Smooth muscle cell (in vitro differentiated cells): Measurements from ENCODE around the gene LUZP2. TPM values are rescaled to one million over a fixed set of nuclear protein-coding genes. Genes with fewer than 3 reads are reported as not detected.

Source experiments
- DNase-seq: peaks from one replicate; lab custom pipeline; 2025; ENCODE audit not compliant: unreplicated experiment; lab: John Stamatoyannopoulos, UW
- H2AFZ ChIP-seq: fragments of 200-600 bp; sonication (generic); 2 replicates; pipeline ENCODE4 v1.6.0; 2016; ENCODE audit warnings: antibody characterized with exemption, low read depth, mild to moderate bottlenecking
- H3F3A ChIP-seq: fragments of 200-600 bp; sonication (generic); 2 replicates; pipeline ENCODE4 v1.6.0; 2017; ENCODE audit warnings: antibody characterized with exemption, low read depth
- H3K27ac ChIP-seq: fragments of 200-600 bp; sonication (generic); 2 replicates; pipeline ENCODE4 v1.5.1; 2016; ENCODE audit warnings: low read depth, mild to moderate bottlenecking
- H3K27me3 ChIP-seq: fragments of 200-600 bp; sonication (generic); 2 replicates; pipeline ENCODE4 v1.6.1; 2016; ENCODE audit warnings: low read depth, mild to moderate bottlenecking
- H3K36me3 ChIP-seq: fragments of 200-600 bp; sonication (generic); 2 replicates; pipeline ENCODE4 v1.5.1; 2016; ENCODE audit warnings: low read depth
- H3K4me1 ChIP-seq: fragments of 200-600 bp; sonication (generic); 2 replicates; pipeline ENCODE4 v1.5.1; 2016; ENCODE audit warnings: low read depth
- H3K4me2 ChIP-seq: fragments of 200-600 bp; sonication (generic); 2 replicates; pipeline ENCODE4 v1.6.0; 2016; ENCODE audit warnings: mild to moderate bottlenecking
- H3K4me3 ChIP-seq: fragments of 200-600 bp; sonication (generic); 2 replicates; pipeline ENCODE4 v1.5.1; 2016; ENCODE audit warnings: mild to moderate bottlenecking
- H3K79me2 ChIP-seq: fragments of 200-600 bp; sonication (generic); 2 replicates; pipeline ENCODE4 v1.6.0; 2016; ENCODE audit warnings: low read depth, mild to moderate bottlenecking
- H3K9ac ChIP-seq: fragments of 200-600 bp; sonication (generic); 2 replicates; pipeline ENCODE4 v1.6.0; 2016; ENCODE audit warnings: low read depth
- H3K9me3 ChIP-seq: fragments of 200-600 bp; sonication (generic); replicated peaks from 2 replicates; pipeline ENCODE4 v1.5.1; 2016; ENCODE audit warnings: low read depth
- H4K20me1 ChIP-seq: fragments of 200-600 bp; sonication (generic); 2 replicates; pipeline ENCODE4 v1.6.0; 2016; ENCODE audit warnings: low read depth
- WGBS: methylation state at CpG from one replicate; pipeline ENCODE4 v1.1.7; 2016; ENCODE audit warnings: low lambda C conversion rate; 5-methylcytosine and 5-hydroxymethylcytosine counted together
- polyA plus RNA-seq: library from polyadenylated mRNA; unstranded; fragments of >200 nt; fragmentation: Nextera tagmentation; extraction: Ambion mirVana; gene quantifications from 2 replicates; pipeline ENCODE4 v1.2.1, GENCODE V29; 2016
- total RNA-seq: library from RNA; depleted of rRNA; stranded (reverse); fragments of >200 nt; gene quantifications from 2 replicates; pipeline ENCODE4 v1.2.3, GENCODE V29; 2014
- TF ChIP-seq, protein P1 (sequence below): fragments of 200-600 bp; sonication (generic); IDR thresholded peaks from 2 replicates; pipeline ENCODE4 v1.5.1; 2017; ENCODE audit warnings: borderline replicate concordance, mild to moderate bottlenecking, antibody characterized with exemption; ENCODE audit not compliant: insufficient read depth, poor library complexity, severe bottlenecking

Gene LUZP2
- total and polyA plus RNA-seq, 2 experiments from 2014 or later: 1.1 to 1.3 TPM

DNA sequence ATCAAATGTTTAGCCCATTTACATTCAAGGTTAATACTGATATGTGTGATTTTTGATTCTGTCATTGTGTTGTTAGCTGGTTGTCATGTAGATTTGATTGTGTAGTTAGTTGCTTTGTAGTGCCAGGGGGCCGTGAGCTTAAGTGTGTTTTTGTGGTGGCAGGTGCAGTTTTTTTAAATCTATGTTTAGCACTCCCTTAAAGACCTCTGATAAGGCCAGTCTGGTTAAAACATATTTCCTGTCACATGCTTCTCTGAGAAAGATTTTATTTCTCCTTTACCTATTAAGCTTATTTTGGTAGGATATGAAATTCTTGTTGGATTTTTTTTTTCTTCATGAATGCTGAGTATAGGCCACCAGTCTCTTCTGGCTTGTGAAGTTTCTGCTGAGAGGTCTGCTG is 540.6 kb downstream of the LUZP2 start:
- WGBS: 64% methylated on average over 1 of the region's 1 CpG
- Histone ChIP-seq H3K9ac (no peak overlapping the region), H3F3A (no peaks in the 10 kb centered on the region), H3K4me3 (no peak overlapping the region), H3K79me2 (no peaks in the 10 kb centered on the region), H3K27ac (no peak overlapping the region), H4K20me1 (no peaks in the 10 kb centered on the region), H3K4me2 (no peak overlapping the region), H3K4me1 (no peaks in the 10 kb centered on the region), H3K27me3 (no peaks in the 10 kb centered on the region), H2AFZ (no peak overlapping the region), H3K9me3 (no peaks in the 10 kb centered on the region), H3K36me3 (no peaks in the 10 kb centered on the region)
- TF ChIP-seq, protein P1, sequence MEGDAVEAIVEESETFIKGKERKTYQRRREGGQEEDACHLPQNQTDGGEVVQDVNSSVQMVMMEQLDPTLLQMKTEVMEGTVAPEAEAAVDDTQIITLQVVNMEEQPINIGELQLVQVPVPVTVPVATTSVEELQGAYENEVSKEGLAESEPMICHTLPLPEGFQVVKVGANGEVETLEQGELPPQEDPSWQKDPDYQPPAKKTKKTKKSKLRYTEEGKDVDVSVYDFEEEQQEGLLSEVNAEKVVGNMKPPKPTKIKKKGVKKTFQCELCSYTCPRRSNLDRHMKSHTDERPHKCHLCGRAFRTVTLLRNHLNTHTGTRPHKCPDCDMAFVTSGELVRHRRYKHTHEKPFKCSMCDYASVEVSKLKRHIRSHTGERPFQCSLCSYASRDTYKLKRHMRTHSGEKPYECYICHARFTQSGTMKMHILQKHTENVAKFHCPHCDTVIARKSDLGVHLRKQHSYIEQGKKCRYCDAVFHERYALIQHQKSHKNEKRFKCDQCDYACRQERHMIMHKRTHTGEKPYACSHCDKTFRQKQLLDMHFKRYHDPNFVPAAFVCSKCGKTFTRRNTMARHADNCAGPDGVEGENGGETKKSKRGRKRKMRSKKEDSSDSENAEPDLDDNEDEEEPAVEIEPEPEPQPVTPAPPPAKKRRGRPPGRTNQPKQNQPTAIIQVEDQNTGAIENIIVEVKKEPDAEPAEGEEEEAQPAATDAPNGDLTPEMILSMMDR: no peak
- no peak for DNase-seq

DNA sequence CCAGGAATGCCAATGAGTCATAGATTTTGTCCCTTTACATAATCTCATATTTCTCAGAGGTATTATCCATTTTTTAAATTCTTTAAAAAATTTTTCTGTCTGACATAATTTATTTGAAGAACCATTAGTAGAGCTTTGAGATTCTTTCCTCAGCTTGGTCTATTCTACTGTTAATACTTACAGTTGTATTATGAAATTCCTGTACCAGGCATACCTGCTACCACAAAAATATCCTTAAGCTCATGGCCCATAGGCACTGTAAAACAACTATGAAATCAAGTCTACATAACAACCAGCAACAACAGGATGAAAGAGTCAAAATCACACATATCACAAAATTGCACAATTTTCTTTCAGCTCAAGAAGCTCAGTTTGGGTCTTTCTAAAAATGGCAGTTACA is 541.3 kb downstream of the LUZP2 start:
- no peaks in the 10 kb centered on the region for H3K79me2 ChIP-seq
- TF ChIP-seq, protein P1: no peak
- H3K4me3 ChIP-seq: no peak overlapping the region
- H3K27me3 ChIP-seq: no peaks in the 10 kb centered on the region
- no peaks in the 10 kb centered on the region for H3F3A ChIP-seq
- H3K27ac ChIP-seq: no peak overlapping the region
- no peaks in the 10 kb centered on the region for H3K36me3 ChIP-seq
- H3K9me3 ChIP-seq: no peaks in the 10 kb centered on the region
- no peaks in the 10 kb centered on the region for H3K4me1 ChIP-seq
- DNase-seq: no peak
- no peak overlapping the region for H3K4me2 ChIP-seq
- H3K9ac ChIP-seq: no peak overlapping the region
- no peaks in the 10 kb centered on the region for H4K20me1 ChIP-seq
- H2AFZ ChIP-seq: no peak overlapping the region

DNA sequence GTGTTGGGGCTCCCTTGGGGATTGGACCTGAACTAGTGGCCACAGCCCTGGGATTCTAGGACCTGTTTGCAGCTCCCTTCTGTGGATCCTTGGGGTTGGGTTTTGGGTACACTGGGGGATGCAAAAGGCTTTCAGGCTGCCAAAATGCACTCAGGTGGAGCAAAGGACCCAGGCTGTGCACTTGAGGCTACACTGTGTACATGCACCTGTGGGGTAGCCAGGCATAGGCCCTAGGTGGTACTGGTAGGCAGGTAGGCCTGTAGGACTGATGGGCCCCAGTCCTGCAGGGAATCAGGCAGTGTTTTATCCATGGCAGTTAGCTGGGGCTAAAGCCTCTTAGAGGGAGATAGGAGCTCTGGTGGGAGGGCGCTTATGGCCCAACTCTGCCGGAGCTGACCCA is 542.3 kb downstream of the LUZP2 start:
- no peaks in the 10 kb centered on the region for H3K27me3 ChIP-seq
- DNase-seq: no peak
- WGBS: 90% methylated on average over 2 of the region's 2 CpGs
- no peak overlapping the region for H3K27ac ChIP-seq
- no peaks in the 10 kb centered on the region for H3F3A ChIP-seq
- H3K9ac ChIP-seq: no peak overlapping the region
- H2AFZ ChIP-seq: no peak overlapping the region
- H3K4me3 ChIP-seq: no peak overlapping the region
- no peaks in the 10 kb centered on the region for H3K79me2 ChIP-seq
- H4K20me1 ChIP-seq: no peaks in the 10 kb centered on the region
- H3K4me2 ChIP-seq: no peak overlapping the region
- H3K9me3 ChIP-seq: no peaks in the 10 kb centered on the region
- H3K4me1 ChIP-seq: no peaks in the 10 kb centered on the region
- H3K36me3 ChIP-seq: no peaks in the 10 kb centered on the region
- TF ChIP-seq, protein P1: no peak

DNA sequence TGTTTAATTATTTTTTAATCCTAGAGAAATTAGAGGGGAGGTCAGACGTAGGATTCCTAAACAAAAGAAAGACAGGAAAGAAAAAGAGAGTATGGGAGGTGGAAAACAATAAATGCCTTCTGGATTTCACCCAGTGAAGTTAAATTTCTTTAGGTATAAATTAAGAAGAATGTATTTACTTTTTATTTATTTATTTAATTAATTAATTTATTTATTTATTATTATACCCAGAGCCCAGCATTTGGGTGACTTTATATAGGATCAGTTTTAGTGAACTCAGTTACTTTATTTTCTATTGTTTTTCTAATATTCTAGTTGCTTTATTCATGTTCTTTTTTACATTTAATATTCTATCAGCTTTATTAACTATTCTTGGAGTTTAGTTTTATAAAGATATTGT is 551.8 kb downstream of the LUZP2 start:
- TF ChIP-seq, protein P1: no peak
- Histone ChIP-seq H3K27ac (no peak overlapping the region), H3K4me1 (no peaks in the 10 kb centered on the region), H2AFZ (no peak overlapping the region), H3K4me3 (no peak overlapping the region), H3K36me3 (no peaks in the 10 kb centered on the region), H4K20me1 (no peaks in the 10 kb centered on the region), H3K79me2 (no peaks in the 10 kb centered on the region), H3K27me3 (no peaks in the 10 kb centered on the region), H3K9me3 (no peaks in the 10 kb centered on the region), H3K9ac (no peak overlapping the region), H3F3A (no peaks in the 10 kb centered on the region), H3K4me2 (no peak overlapping the region)
- no peak for DNase-seq
- WGBS: 93% methylated on average over 1 of the region's 1 CpG
